ENCODE measurements around the gene TNFRSF13B. TPM values are rescaled to one million over a fixed set of nuclear protein-coding genes. Genes with fewer than 3 reads are reported as not detected.

The TNFRSF13B gene
- total RNA-seq, 1 donor: 2.2 TPM

DNA sequence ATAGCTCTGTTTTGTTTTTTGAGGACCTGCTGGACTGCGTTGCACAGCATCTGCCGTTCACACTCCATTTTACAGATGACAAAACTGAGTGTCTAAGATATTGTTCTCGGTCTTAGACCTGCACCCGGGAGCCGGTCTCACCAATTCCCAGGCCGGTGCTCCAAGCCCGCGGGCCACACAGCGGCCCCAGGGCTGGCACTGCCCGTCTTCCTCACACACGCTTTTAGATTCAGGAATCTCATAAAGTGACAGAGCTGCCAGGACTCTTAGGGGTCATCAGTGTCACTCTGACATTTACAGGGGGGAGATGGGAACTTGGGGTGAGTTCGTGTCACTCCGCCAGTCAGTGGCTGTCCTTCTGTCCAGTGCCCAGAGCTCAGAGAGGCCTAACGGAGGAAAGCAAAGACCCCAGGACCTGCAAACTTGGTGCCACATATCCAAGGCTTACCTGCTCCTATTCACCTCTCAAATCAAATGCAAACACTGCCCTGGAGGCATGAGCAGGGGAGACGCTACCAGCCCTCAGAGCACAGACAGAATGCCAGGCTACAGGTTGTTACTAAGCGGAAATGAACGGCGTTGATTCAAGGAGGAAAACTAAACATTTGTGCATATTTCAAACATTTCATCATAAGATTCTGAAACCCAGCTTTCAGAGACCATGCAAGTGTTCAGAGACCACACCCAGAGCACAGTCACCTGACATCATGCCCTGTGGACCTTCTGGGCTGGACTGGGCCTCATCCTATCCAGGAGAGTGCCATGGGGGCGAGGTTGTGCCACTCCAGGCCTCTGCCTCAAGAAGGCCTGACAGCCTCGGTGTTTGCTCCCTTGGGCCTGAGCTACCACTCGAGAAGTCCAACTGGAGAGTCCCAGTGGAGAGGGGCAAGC lies 29.5 kb downstream of the TNFRSF13B start:
- Histone ChIP-seq H3K9me3 (ENCODE audit: low read depth, low read length) (no peaks in the 10 kb centered on the region), H3K27me3 (ENCODE audit: insufficient read depth, low read length) (no peaks in the 10 kb centered on the region), H3K4me1 (ENCODE audit: insufficient read depth, low read length) (no peaks in the 10 kb centered on the region), H3K4me3 (ENCODE audit: low read length) (no peak overlapping the region)

GRCh38 chr17:16941072-16942036 lies 30.6 kb downstream of the TNFRSF13B start:
- no peaks in the 10 kb centered on the region for H3K4me1 ChIP-seq (ENCODE audit: insufficient read depth, low read length)
- H3K9me3 ChIP-seq (ENCODE audit: low read depth, low read length): no peaks in the 10 kb centered on the region
- H3K4me3 ChIP-seq (ENCODE audit: low read length): no peak overlapping the region
- no peaks in the 10 kb centered on the region for H3K27me3 ChIP-seq (ENCODE audit: insufficient read depth, low read length)

DNA sequence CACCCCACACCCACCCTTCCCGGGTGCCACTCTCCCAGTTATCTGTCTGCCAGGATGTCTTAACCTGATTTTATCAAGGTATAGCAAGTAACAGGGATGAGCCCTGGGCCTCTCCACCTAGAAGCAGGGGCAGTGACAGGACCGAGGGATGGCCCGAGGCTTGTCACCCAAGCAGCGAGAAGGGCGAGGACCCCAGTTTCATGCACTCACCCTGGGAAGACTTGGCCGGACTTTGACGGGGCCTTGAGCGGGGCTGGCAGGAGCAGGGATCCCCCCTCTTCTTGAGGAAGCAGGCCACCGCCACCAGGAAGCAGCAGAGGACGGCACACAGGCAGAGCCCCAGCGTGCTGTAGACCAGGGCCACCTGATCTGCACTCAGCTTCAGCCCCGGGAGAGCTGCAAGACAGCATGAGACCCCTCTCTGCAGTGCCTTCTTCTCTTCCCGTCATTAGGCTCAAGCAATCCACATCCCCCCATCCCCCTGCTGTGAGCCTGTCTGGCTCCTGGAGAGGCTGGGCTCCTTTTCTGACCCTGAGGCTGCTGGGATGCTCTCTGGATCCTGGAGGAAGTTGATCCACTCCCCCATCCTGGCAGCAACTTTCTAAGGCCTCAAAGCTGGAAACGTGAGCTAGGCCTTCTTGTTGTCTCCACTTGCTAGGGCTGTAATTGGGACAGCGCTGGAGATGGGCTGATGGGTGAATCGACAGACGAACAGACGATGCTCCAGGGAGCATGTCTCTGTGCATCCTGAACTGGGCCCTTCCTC lies 31.6 kb downstream of the TNFRSF13B start:
- no peaks in the 10 kb centered on the region for H3K9me3 ChIP-seq (ENCODE audit: low read depth, low read length)
- no peaks in the 10 kb centered on the region for H3K27me3 ChIP-seq (ENCODE audit: insufficient read depth, low read length)
- no peak overlapping the region for H3K4me3 ChIP-seq (ENCODE audit: low read length)
- H3K4me1 ChIP-seq (ENCODE audit: insufficient read depth, low read length): no peaks in the 10 kb centered on the region

DNA sequence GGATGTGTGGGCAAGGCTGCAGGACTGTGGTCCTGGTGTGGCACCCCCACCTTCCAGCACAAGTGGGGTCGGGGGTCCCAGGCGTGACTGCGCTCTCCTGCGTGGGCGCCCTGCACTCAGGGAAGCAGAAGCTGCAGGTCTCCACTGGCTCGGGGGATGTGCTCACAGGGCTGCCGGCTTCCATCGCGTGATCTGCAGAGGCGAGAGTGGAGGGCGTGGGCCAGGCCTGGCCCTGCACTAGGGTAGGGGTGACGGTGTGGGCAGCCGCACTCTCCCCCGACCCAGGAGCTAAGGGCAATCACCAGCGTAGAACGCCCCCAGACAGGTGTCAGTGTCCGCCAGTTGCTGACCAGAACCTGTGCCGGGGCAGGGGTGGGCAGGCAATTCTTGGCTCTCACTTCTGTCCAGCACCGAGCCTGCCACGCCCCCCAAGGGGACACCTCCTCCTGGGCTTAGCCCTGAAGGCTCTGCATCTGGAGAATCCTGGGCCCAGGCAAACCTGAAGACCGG lies 32.3 kb downstream of the TNFRSF13B start:
- H3K4me3 ChIP-seq (ENCODE audit: low read length): no peak overlapping the region
- H3K9me3 ChIP-seq (ENCODE audit: low read depth, low read length): no peaks in the 10 kb centered on the region
- no peaks in the 10 kb centered on the region for H3K4me1 ChIP-seq (ENCODE audit: insufficient read depth, low read length)
- H3K27me3 ChIP-seq (ENCODE audit: insufficient read depth, low read length): no peaks in the 10 kb centered on the region

- Histone ChIP-seq H3K4me3 (ENCODE audit: low read length) (no peak overlapping the region), H3K9me3 (ENCODE audit: low read depth, low read length) (no peaks in the 10 kb centered on the region), H3K27me3 (ENCODE audit: insufficient read depth, low read length) (no peaks in the 10 kb centered on the region), H3K4me1 (ENCODE audit: insufficient read depth, low read length) (no peaks in the 10 kb centered on the region)
Observed at GRCh38 chr17:16939208-16939576, 32.7 kb downstream of the TNFRSF13B start.

DNA sequence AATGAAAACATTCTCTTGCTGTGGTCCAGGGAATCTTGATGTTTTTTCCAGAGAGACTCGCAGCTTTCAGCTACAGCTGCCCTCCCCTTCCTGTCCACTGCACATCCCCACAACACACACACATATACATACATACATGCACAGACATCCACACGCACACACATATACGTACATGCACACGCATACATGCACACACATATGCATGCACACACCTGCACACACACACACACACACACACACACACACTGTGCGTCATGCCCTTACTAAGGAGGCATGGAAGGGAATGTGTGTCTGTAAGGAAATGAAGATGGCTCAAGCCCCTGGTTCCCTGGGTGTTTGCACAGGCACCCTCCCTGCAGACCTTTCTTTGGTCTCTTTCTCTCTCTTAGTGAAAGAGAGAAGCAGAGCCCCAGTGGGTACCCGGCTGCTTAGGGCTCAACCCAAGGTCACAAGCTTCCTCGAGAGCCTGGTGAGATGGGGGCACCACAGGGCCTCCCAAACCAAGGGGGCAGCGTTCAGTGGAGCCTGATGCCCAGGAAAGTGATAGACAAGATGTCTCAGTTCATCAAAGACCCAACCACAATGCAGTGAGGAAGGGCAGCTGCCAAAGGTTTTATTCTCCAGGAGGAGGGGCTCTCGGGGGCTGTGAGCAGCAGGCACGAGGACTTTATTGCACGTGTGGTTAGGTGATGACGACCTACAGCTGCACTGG lies 33.3 kb downstream of the TNFRSF13B start:
- no peak overlapping the region for H3K4me3 ChIP-seq (ENCODE audit: low read length)

GRCh38 chr17:16938031-16938430 lies 33.9 kb downstream of the TNFRSF13B start:
- Histone ChIP-seq H3K4me1 (ENCODE audit: insufficient read depth, low read length) (no peaks in the 10 kb centered on the region), H3K9me3 (ENCODE audit: low read depth, low read length) (no peaks in the 10 kb centered on the region), H3K27me3 (ENCODE audit: insufficient read depth, low read length) (no peaks in the 10 kb centered on the region), H3K4me3 (ENCODE audit: low read length) (no peak overlapping the region)

More for the DNA sequence above, 33.3 kb downstream of the TNFRSF13B start:
- Histone ChIP-seq H3K27me3 (ENCODE audit: insufficient read depth, low read length) (no peaks in the 10 kb centered on the region), H3K9me3 (ENCODE audit: low read depth, low read length) (no peaks in the 10 kb centered on the region), H3K4me1 (ENCODE audit: insufficient read depth, low read length) (no peaks in the 10 kb centered on the region)

GRCh38 chr17:16937431-16937830 lies 34.5 kb downstream of the TNFRSF13B start:
- no peaks in the 10 kb centered on the region for H3K27me3 ChIP-seq (ENCODE audit: insufficient read depth, low read length)
- H3K4me1 ChIP-seq (ENCODE audit: insufficient read depth, low read length): no peaks in the 10 kb centered on the region
- H3K4me3 ChIP-seq (ENCODE audit: low read length): no peak overlapping the region

DNA sequence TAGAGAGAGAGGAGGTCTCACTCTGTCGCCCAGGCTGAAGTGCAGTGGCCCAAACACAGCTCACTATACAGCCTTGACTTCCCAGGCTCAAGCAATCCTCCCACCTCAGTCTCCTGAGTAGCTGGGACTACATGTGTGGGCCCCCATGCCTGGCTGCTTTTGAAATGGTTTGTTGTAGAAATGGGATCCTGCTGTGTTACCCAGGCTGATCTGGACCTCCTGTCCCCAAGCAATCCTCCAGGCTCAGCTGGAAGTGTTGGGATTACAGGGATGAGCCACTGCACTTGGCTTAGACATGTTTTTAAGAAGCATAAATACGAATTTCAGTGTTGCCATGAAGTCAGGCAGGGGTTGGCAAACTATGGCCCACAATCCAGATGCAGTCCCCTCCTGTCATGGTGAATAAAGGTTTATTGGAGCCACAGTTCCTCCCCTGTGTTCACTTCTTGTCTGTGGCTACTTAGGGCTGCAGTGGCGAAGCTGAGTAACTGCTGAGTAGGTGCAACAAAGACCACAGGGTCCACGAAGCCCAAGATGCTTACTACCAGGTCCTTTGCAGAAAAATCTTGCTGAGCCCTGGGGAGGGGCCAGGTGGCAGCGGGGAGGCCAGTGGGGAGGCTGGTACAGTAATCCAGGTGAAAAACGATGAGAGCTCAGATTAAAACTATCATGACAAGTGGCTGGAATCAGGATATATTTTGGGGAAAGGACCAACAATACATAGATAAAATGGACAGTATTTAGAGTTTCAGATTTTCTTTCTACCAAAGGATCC lies 35.2 kb downstream of the TNFRSF13B start:
- no peaks in the 10 kb centered on the region for H3K4me1 ChIP-seq (ENCODE audit: insufficient read depth, low read length)
- H3K27me3 ChIP-seq (ENCODE audit: insufficient read depth, low read length): no peaks in the 10 kb centered on the region
- H3K9me3 ChIP-seq (ENCODE audit: low read depth, low read length): no peaks in the 10 kb centered on the region
- H3K4me3 ChIP-seq (ENCODE audit: low read length): no peak overlapping the region

More at GRCh38 chr17:16937431-16937830, 34.5 kb downstream of the TNFRSF13B start:
- H3K9me3 ChIP-seq (ENCODE audit: low read depth, low read length): no peaks in the 10 kb centered on the region

GRCh38 chr17:16935786-16936185 lies 36.1 kb downstream of the TNFRSF13B start:
- no peaks in the 10 kb centered on the region for H3K4me1 ChIP-seq (ENCODE audit: insufficient read depth, low read length)
- no peaks in the 10 kb centered on the region for H3K9me3 ChIP-seq (ENCODE audit: low read depth, low read length)
- H3K4me3 ChIP-seq (ENCODE audit: low read length): no peak overlapping the region
- no peaks in the 10 kb centered on the region for H3K27me3 ChIP-seq (ENCODE audit: insufficient read depth, low read length)

GRCh38 chr17:16935241-16935663 lies 36.7 kb downstream of the TNFRSF13B start:
- Histone ChIP-seq H3K4me1 (ENCODE audit: insufficient read depth, low read length) (no peaks in the 10 kb centered on the region), H3K4me3 (ENCODE audit: low read length) (no peak overlapping the region), H3K9me3 (ENCODE audit: low read depth, low read length) (no peaks in the 10 kb centered on the region), H3K27me3 (ENCODE audit: insufficient read depth, low read length) (no peaks in the 10 kb centered on the region)

GRCh38 chr17:16934836-16935235 lies 37.1 kb downstream of the TNFRSF13B start:
- H3K27me3 ChIP-seq (ENCODE audit: insufficient read depth, low read length): no peaks in the 10 kb centered on the region
- no peak overlapping the region for H3K4me3 ChIP-seq (ENCODE audit: low read length)
- no peaks in the 10 kb centered on the region for H3K9me3 ChIP-seq (ENCODE audit: low read depth, low read length)
- H3K4me1 ChIP-seq (ENCODE audit: insufficient read depth, low read length): no peaks in the 10 kb centered on the region

DNA sequence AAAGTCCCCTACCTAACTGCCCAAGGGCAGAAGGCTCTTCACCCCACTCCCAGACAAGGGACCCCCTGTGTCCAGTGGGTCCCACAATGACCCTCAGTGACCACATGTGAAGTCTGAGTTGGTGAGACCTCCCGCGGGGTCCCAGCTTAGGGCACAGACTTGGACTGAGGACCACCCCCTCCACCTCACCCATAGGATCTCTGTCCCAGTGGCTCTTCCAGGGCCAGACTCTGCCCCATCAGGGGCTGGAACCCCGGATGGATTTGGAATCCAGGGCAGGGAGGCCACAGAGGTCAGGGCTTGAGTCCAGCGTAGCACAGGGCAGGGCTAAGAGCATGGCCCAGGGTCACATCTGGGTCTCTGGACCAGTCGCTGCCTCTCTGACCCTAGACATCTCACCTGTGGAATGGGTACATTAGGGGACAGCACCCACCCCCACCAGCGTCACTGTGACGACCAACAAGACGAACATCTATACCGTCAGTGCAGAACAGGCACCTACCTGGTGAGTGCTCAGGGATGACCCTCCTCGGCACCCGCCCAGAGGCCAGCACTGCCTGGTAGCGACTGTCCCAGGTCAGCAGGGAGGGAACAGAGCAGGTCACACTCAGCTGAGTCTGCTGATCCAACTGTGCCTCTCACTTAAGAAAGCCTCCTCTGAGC lies 37.7 kb downstream of the TNFRSF13B start:
- no peaks in the 10 kb centered on the region for H3K4me1 ChIP-seq (ENCODE audit: insufficient read depth, low read length)
- H3K27me3 ChIP-seq (ENCODE audit: insufficient read depth, low read length): no peaks in the 10 kb centered on the region
- H3K9me3 ChIP-seq (ENCODE audit: low read depth, low read length): no peaks in the 10 kb centered on the region
- H3K4me3 ChIP-seq (ENCODE audit: low read length): no peak overlapping the region

Data from mononuclear cell (primary cell).